GM12873 (cell line): Measurements from ENCODE around the gene ANKRD28.

Experiments
- TF ChIP-seq, protein P1 (sequence below): IDR thresholded peaks from 2 replicates; pipeline ENCODE4 v1.5.1; 2012; ENCODE audit warnings: low read depth, mild to moderate bottlenecking, moderate library complexity, low read length, control low read depth; ENCODE audit not compliant: insufficient read depth; ENCODE audit errors: missing control alignments

Gene ANKRD28

DNA sequence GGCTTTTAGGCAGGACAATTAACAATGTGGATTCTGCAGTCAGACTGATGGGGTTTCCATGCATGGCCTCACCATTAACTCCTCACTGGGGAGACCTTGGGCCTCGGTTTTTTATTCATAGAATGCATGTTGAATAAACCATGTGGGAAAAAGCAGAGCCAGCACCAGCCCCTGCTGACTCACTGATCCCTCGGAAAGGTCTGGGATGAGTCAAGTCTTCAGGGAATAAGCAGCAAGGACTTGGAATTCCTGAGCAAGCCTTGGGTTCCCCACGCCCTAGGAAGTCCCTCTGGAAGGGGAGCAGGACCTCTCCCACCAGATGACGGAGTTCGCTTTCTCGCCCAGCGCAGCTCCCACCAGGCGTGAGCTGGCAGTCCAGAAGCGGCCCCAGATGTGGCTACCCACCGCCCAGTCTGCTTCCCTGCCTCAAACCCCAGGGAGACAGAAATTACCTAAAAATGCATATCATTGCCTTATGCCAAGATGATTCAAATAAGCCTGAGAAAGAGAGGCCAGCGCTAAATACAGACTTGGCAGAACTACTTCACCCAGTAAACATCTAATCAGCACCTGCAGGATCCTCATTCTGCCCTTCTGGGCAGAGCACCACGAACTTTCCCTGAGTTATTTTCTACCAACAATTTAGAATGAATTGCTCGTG lies 150.8 kb downstream of the ANKRD28 start:
- TF ChIP-seq, protein P1, sequence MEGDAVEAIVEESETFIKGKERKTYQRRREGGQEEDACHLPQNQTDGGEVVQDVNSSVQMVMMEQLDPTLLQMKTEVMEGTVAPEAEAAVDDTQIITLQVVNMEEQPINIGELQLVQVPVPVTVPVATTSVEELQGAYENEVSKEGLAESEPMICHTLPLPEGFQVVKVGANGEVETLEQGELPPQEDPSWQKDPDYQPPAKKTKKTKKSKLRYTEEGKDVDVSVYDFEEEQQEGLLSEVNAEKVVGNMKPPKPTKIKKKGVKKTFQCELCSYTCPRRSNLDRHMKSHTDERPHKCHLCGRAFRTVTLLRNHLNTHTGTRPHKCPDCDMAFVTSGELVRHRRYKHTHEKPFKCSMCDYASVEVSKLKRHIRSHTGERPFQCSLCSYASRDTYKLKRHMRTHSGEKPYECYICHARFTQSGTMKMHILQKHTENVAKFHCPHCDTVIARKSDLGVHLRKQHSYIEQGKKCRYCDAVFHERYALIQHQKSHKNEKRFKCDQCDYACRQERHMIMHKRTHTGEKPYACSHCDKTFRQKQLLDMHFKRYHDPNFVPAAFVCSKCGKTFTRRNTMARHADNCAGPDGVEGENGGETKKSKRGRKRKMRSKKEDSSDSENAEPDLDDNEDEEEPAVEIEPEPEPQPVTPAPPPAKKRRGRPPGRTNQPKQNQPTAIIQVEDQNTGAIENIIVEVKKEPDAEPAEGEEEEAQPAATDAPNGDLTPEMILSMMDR = no peak

DNA sequence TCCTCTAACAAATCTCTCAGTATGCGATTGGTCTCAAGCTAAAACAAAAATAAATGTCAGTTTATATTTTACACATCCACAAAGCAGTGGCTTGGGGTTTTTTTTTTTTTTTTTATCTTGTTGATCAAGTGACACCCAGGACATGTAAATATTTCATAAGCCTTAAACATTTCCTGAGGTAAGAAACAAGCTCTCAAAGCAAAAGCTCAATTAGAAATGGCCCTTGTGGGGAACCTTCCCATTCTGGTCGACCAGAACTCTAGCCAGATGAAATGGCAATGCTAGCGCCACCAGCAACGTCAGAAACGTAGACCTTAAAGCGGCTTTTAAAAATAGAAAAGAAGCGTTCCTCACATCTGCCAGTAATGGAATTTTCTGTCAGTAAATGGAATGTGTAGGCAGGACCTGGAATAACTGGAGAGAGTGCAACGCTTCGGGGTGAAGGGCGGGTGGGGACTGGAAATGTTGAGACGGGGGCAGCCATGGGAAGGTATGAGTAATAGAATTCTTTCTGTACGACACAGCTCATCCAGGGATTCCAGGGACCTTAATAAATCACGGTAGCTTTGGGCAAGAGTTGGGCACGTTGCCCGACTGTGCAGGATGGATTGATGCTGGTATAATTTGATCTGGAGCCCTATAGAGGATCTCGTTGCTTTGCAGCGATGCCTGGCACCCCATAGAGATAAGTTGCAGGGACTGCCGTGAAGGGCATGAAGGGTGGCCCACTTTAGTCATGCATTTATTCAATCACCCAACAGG lies 151.9 kb downstream of the ANKRD28 start:
- TF ChIP-seq, protein P1 = no peak

DNA sequence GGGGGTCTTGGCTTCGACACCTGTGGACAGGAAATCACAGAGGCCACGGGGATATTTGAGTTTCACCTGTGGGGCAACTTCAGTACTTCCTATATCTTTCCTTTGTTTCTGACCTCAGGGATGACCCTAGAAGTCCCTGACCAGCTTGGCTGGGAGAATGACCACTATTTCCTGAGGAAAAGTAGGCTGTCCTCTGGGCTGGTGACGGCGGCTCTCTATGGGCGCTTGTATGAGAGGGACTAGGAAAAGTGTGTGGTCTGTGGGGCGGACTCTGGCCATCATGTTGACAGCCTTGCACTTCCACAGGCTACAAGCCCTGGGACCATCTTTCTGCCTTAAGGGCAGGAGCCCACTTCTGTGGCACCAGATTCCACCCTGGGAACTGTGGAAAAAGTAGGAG lies 152.5 kb downstream of the ANKRD28 start:
- TF ChIP-seq, protein P1 = no peak

DNA sequence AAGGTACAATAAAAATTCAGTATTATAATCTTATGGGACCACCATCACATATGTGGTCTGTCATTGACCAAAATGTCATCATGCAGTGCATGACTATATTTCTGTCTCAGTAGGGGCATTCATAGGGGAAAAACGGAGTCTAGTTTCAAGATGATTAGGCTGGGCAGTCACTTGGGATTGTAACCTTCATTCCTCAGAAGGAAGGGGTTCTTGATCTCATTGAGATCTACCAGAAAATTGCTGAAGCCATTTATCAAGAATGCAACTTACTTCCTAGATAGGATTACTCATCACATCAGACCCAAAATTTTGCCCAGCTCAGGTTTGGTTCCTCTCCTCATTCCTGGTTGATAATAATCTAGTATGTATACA lies 158.9 kb downstream of the ANKRD28 start:
- TF ChIP-seq, protein P1 = no peak

DNA sequence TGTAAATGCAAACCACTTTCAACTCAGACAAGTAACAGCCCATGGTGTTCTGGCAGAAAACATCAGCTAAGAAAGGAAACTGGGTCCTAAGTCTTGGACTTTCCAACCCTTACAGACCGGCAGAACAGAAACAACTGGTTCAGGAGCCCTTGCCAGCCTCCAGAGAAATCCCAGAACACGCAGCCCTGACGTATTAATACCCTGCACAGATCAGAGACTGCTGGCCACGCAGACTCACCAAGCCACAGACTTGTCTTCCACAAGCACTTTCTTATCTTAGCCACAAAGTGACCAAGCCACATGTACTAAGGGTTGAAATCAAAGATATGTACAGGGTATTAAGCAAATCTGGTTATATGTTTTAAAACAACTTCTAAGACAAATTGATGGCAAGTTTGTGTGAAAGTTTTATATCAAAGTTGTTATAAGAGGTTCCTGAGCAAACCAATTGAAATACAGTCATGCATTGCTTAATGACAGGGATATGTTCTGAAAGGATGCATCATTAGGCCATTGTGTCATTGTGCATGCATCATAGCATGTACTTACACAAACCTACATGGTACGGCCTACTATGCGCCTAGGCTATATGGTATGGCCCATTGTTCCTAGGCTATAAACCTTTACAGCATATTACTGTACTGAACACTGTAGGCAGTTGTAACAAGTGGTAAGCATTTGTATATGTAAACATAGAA lies 159.4 kb downstream of the ANKRD28 start:
- TF ChIP-seq, protein P1 = no peak

DNA sequence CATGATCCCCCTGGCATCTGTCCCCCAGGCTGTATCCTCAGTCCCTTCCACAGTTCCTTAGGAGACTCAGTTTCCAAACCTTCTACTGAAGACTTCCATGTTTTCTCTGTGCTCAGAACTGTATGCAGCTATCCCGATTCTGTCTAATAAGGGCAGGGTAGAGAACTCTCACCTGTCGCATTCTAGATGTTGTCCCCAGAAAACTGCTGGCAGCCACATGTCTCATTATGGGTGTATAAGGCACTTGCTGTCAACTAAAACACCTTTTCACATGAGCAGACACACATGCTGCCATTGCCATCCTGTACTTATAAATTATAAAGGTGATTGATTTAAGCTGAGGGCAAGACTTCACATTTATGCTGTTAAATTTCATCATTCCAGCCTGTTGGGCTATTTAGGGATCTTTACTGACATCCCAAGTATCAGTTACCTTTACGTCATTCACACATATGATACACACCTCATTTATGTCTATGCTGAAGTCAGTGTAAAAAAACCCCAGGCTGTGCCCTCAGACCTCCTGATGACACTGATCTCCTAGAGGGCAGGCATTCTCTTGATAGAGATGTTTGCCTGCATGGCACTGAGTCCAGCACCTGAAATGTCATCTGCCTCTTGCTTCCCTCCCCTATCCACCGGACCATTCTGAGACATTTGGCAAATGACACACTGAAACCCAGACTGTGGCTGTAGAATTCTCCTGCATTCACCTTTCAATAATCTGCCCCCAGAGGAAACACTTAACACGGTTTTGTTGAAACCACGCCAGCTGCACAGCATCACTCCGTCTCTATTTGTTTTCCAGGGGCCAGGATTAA lies 160.4 kb downstream of the ANKRD28 start:
- TF ChIP-seq, protein P1 = no peak

DNA sequence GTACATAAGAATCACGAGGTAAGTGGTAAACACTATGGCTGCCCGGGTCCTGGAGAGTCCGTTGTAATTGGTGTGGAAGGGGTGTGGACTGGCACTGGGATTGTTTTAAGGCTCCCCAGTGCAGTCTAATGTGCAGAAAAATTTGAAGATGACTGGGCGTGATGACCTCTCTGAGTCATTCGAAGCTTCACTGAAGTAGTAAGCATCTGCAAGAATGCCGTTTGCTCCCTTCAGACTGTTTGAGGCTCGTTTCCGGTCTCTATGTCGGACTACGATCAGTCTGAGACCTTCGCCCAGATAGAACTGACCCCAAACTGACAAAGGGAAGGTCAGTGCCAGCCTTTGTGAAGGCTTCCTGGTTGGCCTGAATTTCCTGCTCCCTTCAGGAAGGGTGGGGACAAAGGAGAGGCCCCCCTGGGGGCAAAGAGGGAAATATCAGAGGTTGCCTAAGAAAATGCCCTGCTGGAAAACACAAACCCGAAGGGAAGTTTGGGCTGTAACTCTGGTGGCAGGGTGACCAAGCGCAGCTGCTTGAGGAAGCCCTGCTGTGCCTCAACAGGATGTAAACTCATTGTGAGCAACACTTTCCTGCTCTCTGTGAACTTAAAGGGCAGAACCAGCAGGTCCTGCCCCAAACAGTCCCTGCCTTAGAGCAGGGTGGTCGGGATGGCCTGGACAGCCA lies 161.6 kb downstream of the ANKRD28 start:
- TF ChIP-seq, protein P1 = peak; percentile 13
